ENCODE data around the gene INSC. TPM values are rescaled to one million over a fixed set of nuclear protein-coding genes. Genes with fewer than 3 reads are reported as not detected.

The INSC gene
- total RNA-seq, 1 experiment from 2014 or later, result 1.0 TPM

GRCh38 chr11:15109602-15110001 lies 5.1 kb upstream of the INSC start:
- POLR2A ChIA-PET (ENCODE audit: low non-redundant PET), result no interaction called here
- intact Hi-C loops (cut with micrococcal nuclease; ENCODE audit: unreplicated experiment), result no loop called here
- no TSS peak for BruUV-seq (replicated peaks)
- TF ChIP-seq CTCF (conservative IDR thresholded peaks at IDR 0.05; ENCODE audit: low read depth, low read length) (no peak), EZH2 (IDR thresholded peaks at IDR 0.05; ENCODE audit: borderline replicate concordance, low read depth, low read length, poor library complexity, severe bottlenecking) (no peak)
- CTCF ChIA-PET, result no interaction called here
- Histone ChIP-seq H3K36me3 (ENCODE audit: insufficient read depth, low read length, poor library complexity, severe bottlenecking) (no peaks in the 10 kb centered on the region), H3K27me3 (replicated peaks; ENCODE audit: insufficient read depth, low read depth, low read length, poor library complexity) (no peaks in the 10 kb centered on the region), H3K4me1 (ENCODE audit: insufficient read depth, low read length, poor library complexity, severe bottlenecking) (no peaks in the 10 kb centered on the region), H3K9me3 (ENCODE audit: low read depth, low read length, poor library complexity, severe bottlenecking) (no peaks in the 10 kb centered on the region), H3K4me3 (ENCODE audit: low read depth, low read length, poor library complexity, severe bottlenecking) (no peak overlapping the region), H3K27ac (ENCODE audit: low read depth, low read length, poor library complexity, severe bottlenecking) (no peak overlapping the region)
- DNase-seq (ENCODE audit: low spot score), result no peak

DNA sequence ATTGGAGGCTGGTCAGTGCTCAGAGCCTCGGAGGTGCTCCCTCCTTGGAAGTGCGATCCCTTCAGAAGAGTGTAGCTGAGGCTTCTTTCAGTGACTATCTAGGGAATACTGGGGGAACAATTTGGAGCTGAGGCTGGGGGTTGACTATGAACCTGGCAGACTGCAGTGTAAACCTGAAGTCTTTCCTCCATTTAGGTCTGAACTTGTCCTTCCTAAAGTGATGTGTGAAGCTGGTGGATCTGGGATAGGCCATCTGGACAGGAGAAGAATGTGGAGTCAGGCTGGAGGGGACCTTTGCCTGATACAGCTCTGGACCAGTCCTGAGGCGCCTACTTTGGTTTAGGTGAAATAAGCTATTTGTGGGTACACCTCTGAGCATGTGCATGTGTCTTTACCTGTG lies 3.5 kb upstream of the INSC start:
- intact Hi-C loops (cut with micrococcal nuclease; ENCODE audit: unreplicated experiment), result no loop called here
- DNase-seq (ENCODE audit: low spot score), result no peak
- POLR2A ChIA-PET (ENCODE audit: low non-redundant PET), result no interaction called here
- Histone ChIP-seq H3K9me3 (ENCODE audit: low read depth, low read length, poor library complexity, severe bottlenecking) (no peaks in the 10 kb centered on the region), H3K36me3 (ENCODE audit: insufficient read depth, low read length, poor library complexity, severe bottlenecking) (no peaks in the 10 kb centered on the region), H3K4me3 (ENCODE audit: low read depth, low read length, poor library complexity, severe bottlenecking) (no peak overlapping the region), H3K27me3 (replicated peaks; ENCODE audit: insufficient read depth, low read depth, low read length, poor library complexity) (no peaks in the 10 kb centered on the region), H3K27ac (ENCODE audit: low read depth, low read length, poor library complexity, severe bottlenecking) (no peak overlapping the region), H3K4me1 (ENCODE audit: insufficient read depth, low read length, poor library complexity, severe bottlenecking) (no peaks in the 10 kb centered on the region)
- CTCF ChIA-PET, result no interaction called here
- BruUV-seq (replicated peaks), result no TSS peak
- TF ChIP-seq EZH2 (IDR thresholded peaks at IDR 0.05; ENCODE audit: borderline replicate concordance, low read depth, low read length, poor library complexity, severe bottlenecking) (no peak), CTCF (conservative IDR thresholded peaks at IDR 0.05; ENCODE audit: low read depth, low read length) (no peak)

GRCh38 chr11:15112131-15112541 lies 2.6 kb upstream of the INSC start:
- no peaks in the 10 kb centered on the region for H3K9me3 ChIP-seq (ENCODE audit: low read depth, low read length, poor library complexity, severe bottlenecking)
- ChIA-PET CTCF (no interaction called here), POLR2A (ENCODE audit: low non-redundant PET) (no interaction called here)
- no peak for DNase-seq (ENCODE audit: low spot score)
- TF ChIP-seq CTCF (conservative IDR thresholded peaks at IDR 0.05; ENCODE audit: low read depth, low read length), result no peak
- TF ChIP-seq EZH2 (IDR thresholded peaks at IDR 0.05; ENCODE audit: borderline replicate concordance, low read depth, low read length, poor library complexity, severe bottlenecking), result no peak
- H3K4me3 ChIP-seq (ENCODE audit: low read depth, low read length, poor library complexity, severe bottlenecking), result no peak overlapping the region
- no peaks in the 10 kb centered on the region for H3K4me1 ChIP-seq (ENCODE audit: insufficient read depth, low read length, poor library complexity, severe bottlenecking)
- BruUV-seq (replicated peaks), result no TSS peak
- no peak overlapping the region for H3K27ac ChIP-seq (ENCODE audit: low read depth, low read length, poor library complexity, severe bottlenecking)
- intact Hi-C loops (cut with micrococcal nuclease; ENCODE audit: unreplicated experiment), result no loop called here
- no peaks in the 10 kb centered on the region for H3K27me3 ChIP-seq (replicated peaks; ENCODE audit: insufficient read depth, low read depth, low read length, poor library complexity)
- no peaks in the 10 kb centered on the region for H3K36me3 ChIP-seq (ENCODE audit: insufficient read depth, low read length, poor library complexity, severe bottlenecking)

All from A673 (cell line).